GM11168 (cell line): ENCODE data around the gene ZNF556.

Experiments used
- in situ Hi-C: fragments of 300-500 bp; cut with MboI; formaldehyde crosslinking; loops from one replicate; pipeline ENCODE4 v1.12.0; 2022; ENCODE audit warnings: low sequenced_read_pairs; ENCODE audit not compliant: unreplicated experiment

ZNF556 gene

GRCh38 chr19:2867025-2867991 lies at the start of gene ZNF556:
ZNF556 (plus strand) TSS chr19:2867335; CDS start chr19:2867422, 87 bp downstream.
- in situ Hi-C loops = no loop called here

- in situ Hi-C loops = no loop called here
Observed at GRCh38 chr19:2819540-2820111, 47.5 kb upstream of the ZNF556 start, which contains the start of gene ZNF554. ZNF554 (plus strand) TSS chr19:2819868; CDS start chr19:2820072, 204 bp downstream.

- in situ Hi-C loops = no loop called here
Observed at GRCh38 chr19:2820112-2820702, 46.9 kb upstream of the ZNF556 start.

GRCh38 chr19:2822846-2823245 lies 44.3 kb upstream of the ZNF556 start:
- in situ Hi-C loops = no loop called here

- in situ Hi-C loops = no loop called here
Observed at GRCh38 chr19:2823646-2824045, 43.5 kb upstream of the ZNF556 start.

- in situ Hi-C loops = no loop called here
Observed at GRCh38 chr19:2824129-2824528, 43.0 kb upstream of the ZNF556 start.

- in situ Hi-C loops = no loop called here
Observed at GRCh38 chr19:2827022-2827421, 40.1 kb upstream of the ZNF556 start.

GRCh38 chr19:2827840-2828489 lies 39.2 kb upstream of the ZNF556 start:
- in situ Hi-C loops = no loop called here

GRCh38 chr19:2834294-2834871 lies 32.8 kb upstream of the ZNF556 start:
- in situ Hi-C loops = no loop called here

- in situ Hi-C loops = no loop called here
Observed at GRCh38 chr19:2837430-2837829, 29.7 kb upstream of the ZNF556 start.

GRCh38 chr19:2840794-2841791 lies 26.0 kb upstream of the ZNF556 start, which contains the start of gene ZNF555:
ZNF555 (plus strand) TSS chr19:2841475; CDS start chr19:2841573, 98 bp downstream.
- in situ Hi-C loops = no loop called here

- in situ Hi-C loops = no loop called here
Observed at GRCh38 chr19:2841855-2842574, 25.1 kb upstream of the ZNF556 start.

- in situ Hi-C loops = no loop called here
Observed at GRCh38 chr19:2845107-2845506, 22.0 kb upstream of the ZNF556 start.

- in situ Hi-C loops = no loop called here
Observed at GRCh38 chr19:2846180-2846894, 20.8 kb upstream of the ZNF556 start.

- in situ Hi-C loops = no loop called here
Observed at GRCh38 chr19:2847507-2847906, 19.6 kb upstream of the ZNF556 start.

- in situ Hi-C loops = no loop called here
Observed at GRCh38 chr19:2848616-2849015, 18.5 kb upstream of the ZNF556 start.

- in situ Hi-C loops = no loop called here
Observed at GRCh38 chr19:2850256-2850925, 16.7 kb upstream of the ZNF556 start.
